Measurements from ENCODE around the gene TEX26. TPM values are rescaled to one million over a fixed set of nuclear protein-coding genes. Genes with fewer than 3 reads are reported as not detected.

The TEX26 gene
- polyA plus RNA-seq, 3 donors, result not detected

DNA sequence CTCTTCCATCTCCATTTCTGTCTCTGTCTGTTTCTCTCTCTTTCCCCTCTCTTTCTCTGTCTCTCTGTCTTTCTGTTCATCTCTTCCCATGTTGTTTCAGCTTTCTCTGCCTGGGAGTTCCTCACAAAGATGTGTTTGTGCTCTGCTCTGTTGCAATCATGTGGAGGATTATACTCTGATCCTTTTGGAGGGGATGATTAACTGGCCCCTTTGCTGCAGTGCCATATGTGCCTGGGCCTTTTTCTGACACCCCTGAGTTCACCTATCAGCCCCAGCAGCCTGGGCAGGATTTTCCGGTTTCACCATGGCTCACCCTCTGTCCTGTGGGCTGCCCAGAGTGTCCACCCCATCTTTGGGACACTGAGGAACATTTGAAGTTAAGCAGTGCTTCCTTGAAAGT is 9.0 kb upstream of the TEX26 start:
- H4K20me1 ChIP-seq (ENCODE audit: insufficient read depth, low read length), result no peaks in the 10 kb centered on the region
- Mint-ChIP-seq H3K9me3 (no peaks in the 10 kb centered on the region), H3K4me3 (no peak overlapping the region), H3K27ac (no peak overlapping the region), H3K27me3 (ENCODE audit: low read depth in 3 of 3) (peaks cover 3 to 7% (median 5%) of the 10 kb centered on the region in 3 donors), H3K36me3 (no peaks in the 10 kb centered on the region), H3K4me1 (no peaks in the 10 kb centered on the region)
- H3K27me3 ChIP-seq (ENCODE audit: control insufficient read depth in 2 of 2, insufficient read depth in 2 of 2, low read length in 2 of 2), result no peaks in the 10 kb centered on the region
- H3K9ac ChIP-seq (ENCODE audit: insufficient read depth, low read length, poor library complexity, severe bottlenecking), result no peak overlapping the region
- no peaks in the 10 kb centered on the region for H3K36me3 ChIP-seq (replicated peaks in 1 of 2; ENCODE audit: control insufficient read depth in 1 of 2, insufficient read depth in 2 of 2, low read length in 2 of 2)
- H2AFZ ChIP-seq (ENCODE audit: insufficient read depth, low read depth, low read length, poor library complexity, severe bottlenecking), result no peak overlapping the region
- H3K79me2 ChIP-seq (ENCODE audit: insufficient read depth, low read length), result no peaks in the 10 kb centered on the region
- no peak overlapping the region for H3K4me2 ChIP-seq (replicated peaks; ENCODE audit: extremely low read depth, low read length, poor library complexity, severe bottlenecking)
- TF ChIP-seq CTCF (IDR thresholded peaks at IDR 0.05), result no peak
- no peak overlapping the region for H3K27ac ChIP-seq (ENCODE audit: low read depth in 1 of 2, low read length in 2 of 2)
- WGBS (ENCODE audit: insufficient coverage), result 100% methylated on average over 1 of the region's 1 CpG
- no peak for DNase-seq
- no peak overlapping the region for H3K4me3 ChIP-seq (replicated peaks in 1 of 3; ENCODE audit: low read depth in 2 of 3, low read length in 3 of 3)
- no peaks in the 10 kb centered on the region for H3K9me3 ChIP-seq (replicated peaks in 1 of 2; ENCODE audit: control insufficient read depth in 1 of 2, insufficient read depth in 1 of 2, low read length in 2 of 2)
- intact Hi-C loops (cut with micrococcal nuclease), result no loop called here
- H3K4me1 ChIP-seq (ENCODE audit: control insufficient read depth in 1 of 2, insufficient read depth in 2 of 2, low read length in 2 of 2), result no peaks in the 10 kb centered on the region

- Histone ChIP-seq H3K36me3 (replicated peaks in 1 of 2; ENCODE audit: control insufficient read depth in 1 of 2, insufficient read depth in 2 of 2, low read length in 2 of 2) (no peaks in the 10 kb centered on the region), H3K9me3 (replicated peaks in 1 of 2; ENCODE audit: control insufficient read depth in 1 of 2, insufficient read depth in 1 of 2, low read length in 2 of 2) (no peaks in the 10 kb centered on the region), H4K20me1 (ENCODE audit: insufficient read depth, low read length) (no peaks in the 10 kb centered on the region), H3K4me1 (ENCODE audit: control insufficient read depth in 1 of 2, insufficient read depth in 2 of 2, low read length in 2 of 2) (no peaks in the 10 kb centered on the region), H3K27ac (ENCODE audit: low read depth in 1 of 2, low read length in 2 of 2) (no peak overlapping the region), H3K4me2 (replicated peaks; ENCODE audit: extremely low read depth, low read length, poor library complexity, severe bottlenecking) (no peak overlapping the region), H3K9ac (ENCODE audit: insufficient read depth, low read length, poor library complexity, severe bottlenecking) (no peak overlapping the region), H3K79me2 (ENCODE audit: insufficient read depth, low read length) (no peaks in the 10 kb centered on the region), H2AFZ (ENCODE audit: insufficient read depth, low read depth, low read length, poor library complexity, severe bottlenecking) (no peak overlapping the region), H3K4me3 (replicated peaks in 1 of 3; ENCODE audit: low read depth in 2 of 3, low read length in 3 of 3) (no peak overlapping the region), H3K27me3 (ENCODE audit: control insufficient read depth in 2 of 2, insufficient read depth in 2 of 2, low read length in 2 of 2) (no peaks in the 10 kb centered on the region)
- intact Hi-C loops (cut with micrococcal nuclease), result no loop called here
- DNase-seq, result no peak
- no peak for TF ChIP-seq CTCF (IDR thresholded peaks at IDR 0.05)
- WGBS (ENCODE audit: insufficient coverage), result 82% methylated on average over 1 of the region's 3 CpGs
- Mint-ChIP-seq H3K4me3 (no peak overlapping the region), H3K27me3 (ENCODE audit: low read depth in 3 of 3) (peaks cover 3 to 11% (median 5%) of the 10 kb centered on the region in 3 donors), H3K27ac (no peak overlapping the region), H3K4me1 (no peaks in the 10 kb centered on the region), H3K36me3 (no peaks in the 10 kb centered on the region), H3K9me3 (peaks cover 0 to under 1% (median 0%) of the 10 kb centered on the region in 7 donors)
These were observed 7.7 kb upstream of the TEX26 start for GRCh38 chr13:30924721-30925120.

All from CD14-positive monocyte (primary cell).